Fibroblast of peridontal ligament (primary cell): ENCODE data around the gene SRD5A1.

Experiments used
- DNase-seq: peaks from one replicate; pipeline ENCODE4 v3.0.0-alpha.2; 2010; ENCODE audit errors: extremely low read depth

SRD5A1 gene

GRCh38 chr5:6604946-6605345 is 28.3 kb upstream of the SRD5A1 start:
- DNase-seq = no peak

GRCh38 chr5:6606884-6607558 is 26.2 kb upstream of the SRD5A1 start:
- no peak for DNase-seq

- DNase-seq = no peak
Observed at GRCh38 chr5:6607559-6607936, 25.7 kb upstream of the SRD5A1 start.

GRCh38 chr5:6608016-6608415 is 25.2 kb upstream of the SRD5A1 start:
- DNase-seq = no peak

GRCh38 chr5:6611334-6612256 is 21.6 kb upstream of the SRD5A1 start:
- no peak for DNase-seq

- DNase-seq = peak; percentile 13
Observed at GRCh38 chr5:6615034-6615815, 18.0 kb upstream of the SRD5A1 start.

GRCh38 chr5:6616632-6617031 is 16.6 kb upstream of the SRD5A1 start:
- DNase-seq = no peak

- no peak for DNase-seq
Observed at GRCh38 chr5:6623228-6623627, 10.0 kb upstream of the SRD5A1 start.

GRCh38 chr5:6623941-6624340 is 9.3 kb upstream of the SRD5A1 start:
- no peak for DNase-seq

- no peak for DNase-seq
Observed at GRCh38 chr5:6626508-6626907, 6.7 kb upstream of the SRD5A1 start.

- DNase-seq = no peak
Observed at GRCh38 chr5:6631441-6631840, 1.8 kb upstream of the SRD5A1 start.

GRCh38 chr5:6632324-6632887 is 834 bp upstream of the SRD5A1 start:
- peak; percentile 19 for DNase-seq

GRCh38 chr5:6633469-6634245 is 417 bp downstream of the SRD5A1 start:
- peak; percentile 6 for DNase-seq

GRCh38 chr5:6634306-6634705 is 1.1 kb downstream of the SRD5A1 start:
- DNase-seq = peak; percentile 24

- DNase-seq = no peak
Observed at GRCh38 chr5:6634788-6635430, 1.7 kb downstream of the SRD5A1 start.

GRCh38 chr5:6636293-6636692 is 3.1 kb downstream of the SRD5A1 start:
- DNase-seq = no peak

- DNase-seq = no peak
Observed at GRCh38 chr5:6637022-6637421, 3.8 kb downstream of the SRD5A1 start.

GRCh38 chr5:6637590-6637989 is 4.3 kb downstream of the SRD5A1 start:
- no peak for DNase-seq

GRCh38 chr5:6638236-6638635 is 5.0 kb downstream of the SRD5A1 start:
- DNase-seq = no peak

- DNase-seq = no peak
Observed at GRCh38 chr5:6642655-6643054, 9.4 kb downstream of the SRD5A1 start.

GRCh38 chr5:6644794-6645241 is 11.6 kb downstream of the SRD5A1 start:
- no peak for DNase-seq
